Urinary bladder (tissue), 4 donors: ENCODE results near the gene DTNBP1. TPM values are rescaled to one million over a fixed set of nuclear protein-coding genes. Genes with fewer than 3 reads are reported as not detected.
"Not testable (repeated sequence)": the region's sequence is repeated elsewhere in the genome, so short reads cannot be mapped to it uniquely, and the experiment has no call there.

Source experiments
- DNase-seq: peaks from one replicate; pipeline ENCODE4 v3.0.0-alpha.2; 2015; ENCODE audit errors: extremely low spot score
- H3K27ac ChIP-seq: one replicate; pipeline ENCODE4 v1.5.1; 2013; ENCODE audit warnings: low read depth, mild to moderate bottlenecking, moderate library complexity
- H3K36me3 ChIP-seq: one replicate; pipeline ENCODE4 v1.6.1; 2013; ENCODE audit warnings: mild to moderate bottlenecking, moderate library complexity; ENCODE audit not compliant: insufficient read depth
- H3K4me1 ChIP-seq: one replicate; pipeline ENCODE4 v1.6.1; 2013; ENCODE audit warnings: mild to moderate bottlenecking, moderate library complexity; ENCODE audit not compliant: insufficient read depth
- H3K4me3 ChIP-seq: one replicate; pipeline ENCODE4 v1.5.1; 2013; ENCODE audit warnings: low read depth, low read length
- WGBS: extraction: QIAGEN DNeasy Blood & Tissue Kit; methylation state at CpG from one replicate; pipeline ENCODE4 v1.1.7; 2013; 5-methylcytosine and 5-hydroxymethylcytosine counted together
- polyA plus RNA-seq: library from polyadenylated mRNA; stranded (reverse); fragments of 200-250 nt; gene quantifications from one replicate; pipeline ENCODE4 v1.2.3, GENCODE V29; 2013
- total RNA-seq: library from RNA; depleted of rRNA; stranded (reverse); fragments of >200 nt; gene quantifications from one replicate; pipeline ENCODE4 v1.2.3, GENCODE V29; 2014
- donor health status: healthy with polysubstance abuse.
- donor health status: healthy.

DTNBP1 gene
- total and polyA plus RNA-seq, 2 donors, result 5.0 to 23.3 TPM

- Histone ChIP-seq H3K4me1 (no peaks in the 10 kb centered on the region), H3K4me3 (no peak overlapping the region), H3K36me3 (no peaks in the 10 kb centered on the region), H3K27ac (no peak overlapping the region)
- 95% methylated on average over 6 of the region's 6 CpGs for WGBS
- no peak for DNase-seq
Observed at GRCh38 chr6:15677822-15678221, 15.0 kb upstream of the DTNBP1 start.

- H3K4me1 ChIP-seq, result no peaks in the 10 kb centered on the region
- H3K4me3 ChIP-seq, result no peak overlapping the region
- 84% methylated on average over 3 of the region's 3 CpGs for WGBS
- H3K27ac ChIP-seq, result no peak overlapping the region
- no peak for DNase-seq
- H3K36me3 ChIP-seq, result no peaks in the 10 kb centered on the region
Observed at GRCh38 chr6:15675536-15676220, 12.8 kb upstream of the DTNBP1 start.

GRCh38 chr6:15674690-15675386, 12.0 kb upstream of the DTNBP1 start:
- Histone ChIP-seq H3K27ac (no peak overlapping the region), H3K4me1 (no peaks in the 10 kb centered on the region), H3K36me3 (no peaks in the 10 kb centered on the region), H3K4me3 (no peak overlapping the region)
- no peak for DNase-seq
- WGBS, result 51% methylated on average over 9 of the region's 9 CpGs

GRCh38 chr6:15673666-15674065, 10.8 kb upstream of the DTNBP1 start:
- DNase-seq, result no peak
- no peak overlapping the region for H3K27ac ChIP-seq
- 84% methylated on average over 3 of the region's 3 CpGs for WGBS
- H3K4me3 ChIP-seq, result no peak overlapping the region
- no peaks in the 10 kb centered on the region for H3K4me1 ChIP-seq
- H3K36me3 ChIP-seq, result no peaks in the 10 kb centered on the region

GRCh38 chr6:15672818-15673217, 10.0 kb upstream of the DTNBP1 start:
- WGBS, result 69% methylated on average over 3 of the region's 3 CpGs
- no peak for DNase-seq
- Histone ChIP-seq H3K36me3 (no peaks in the 10 kb centered on the region), H3K27ac (no peak overlapping the region), H3K4me3 (no peak overlapping the region), H3K4me1 (no peaks in the 10 kb centered on the region)

- DNase-seq, result no peak
- H3K4me1 ChIP-seq, result no peaks in the 10 kb centered on the region
- WGBS, result 97% methylated on average over 1 of the region's 1 CpG
Observed at GRCh38 chr6:15672291-15672690, 9.5 kb upstream of the DTNBP1 start.

GRCh38 chr6:15668918-15669317, 6.1 kb upstream of the DTNBP1 start:
- no peak overlapping the region for H3K27ac ChIP-seq
- H3K4me3 ChIP-seq, result no peak overlapping the region
- no peaks in the 10 kb centered on the region for H3K36me3 ChIP-seq
- no peaks in the 10 kb centered on the region for H3K4me1 ChIP-seq
- DNase-seq, result no peak
- WGBS, result 63% methylated on average over 2 of the region's 2 CpGs

More at GRCh38 chr6:15672291-15672690, 9.5 kb upstream of the DTNBP1 start:
- no peak overlapping the region for H3K27ac ChIP-seq
- H3K36me3 ChIP-seq, result no peaks in the 10 kb centered on the region
- H3K4me3 ChIP-seq, result no peak overlapping the region

GRCh38 chr6:15666896-15667295, 4.1 kb upstream of the DTNBP1 start:
- not testable (repeated sequence) for H3K36me3 ChIP-seq, H3K4me1 ChIP-seq, DNase-seq, H3K27ac ChIP-seq, H3K4me3 ChIP-seq
- WGBS, result 92% methylated on average over 3 of the region's 4 CpGs

- no peak for DNase-seq
- H3K36me3 ChIP-seq, result no peaks in the 10 kb centered on the region
- no peak overlapping the region for H3K4me3 ChIP-seq
- no peak overlapping the region for H3K27ac ChIP-seq
- no peaks in the 10 kb centered on the region for H3K4me1 ChIP-seq
Observed at GRCh38 chr6:15665237-15665636, 2.4 kb upstream of the DTNBP1 start.

GRCh38 chr6:15663130-15663871, 473 bp upstream of the DTNBP1 start:
- no peak for DNase-seq
- Histone ChIP-seq H3K4me3 (peak overlapping the region; percentile 81), H3K27ac (no peak overlapping the region), H3K36me3 (no peaks in the 10 kb centered on the region), H3K4me1 (no peaks in the 10 kb centered on the region)
- 44% methylated on average over 18 of the region's 18 CpGs for WGBS

- H3K4me1 ChIP-seq, result no peaks in the 10 kb centered on the region
- H3K4me3 ChIP-seq, result peak overlapping the region; percentile 81
- WGBS, result 12% methylated on average over 26 of the region's 26 CpGs
- H3K36me3 ChIP-seq, result no peaks in the 10 kb centered on the region
- no peak overlapping the region for H3K27ac ChIP-seq
- DNase-seq, result no peak
Observed at GRCh38 chr6:15661853-15662325, 939 bp downstream of the DTNBP1 start.

GRCh38 chr6:15659181-15659580, 3.6 kb downstream of the DTNBP1 start:
- H3K4me3 ChIP-seq, result no peak overlapping the region
- H3K27ac ChIP-seq, result no peak overlapping the region
- 88% methylated on average over 7 of the region's 7 CpGs for WGBS
- no peak for DNase-seq
- H3K36me3 ChIP-seq, result no peaks in the 10 kb centered on the region
- H3K4me1 ChIP-seq, result no peaks in the 10 kb centered on the region

GRCh38 chr6:15658181-15658744, 4.6 kb downstream of the DTNBP1 start:
- 92% methylated on average over 6 of the region's 6 CpGs for WGBS
- Histone ChIP-seq H3K27ac (no peak overlapping the region), H3K4me1 (no peaks in the 10 kb centered on the region), H3K4me3 (no peak overlapping the region), H3K36me3 (no peaks in the 10 kb centered on the region)
- no peak for DNase-seq
